Activated T-helper 2 cell treated with anti-CD3 and anti-CD28 coated beads, Interferon-gamma antibody, Interleukin-2, Interleukin-4, amounts not matched to agents 10 μg/mL and 5 μg/mL and 100 μg/mL, durations not matched to agents 14 hours and 24 hours and 36 hours (primary cell): Measurements from ENCODE around the gene PKD1. TPM values are rescaled to one million over a fixed set of nuclear protein-coding genes. Genes with fewer than 3 reads are reported as not detected.
A peak's percentile ranks its signal among the peaks of the same experiment; 100 is the strongest.

Experiments used
- DNase-seq: peaks from one replicate; pipeline ENCODE4 v3.0.0; 2021; ENCODE audit warnings: low spot score
- H3K27ac Mint-ChIP-seq: one replicate; pipeline ENCODE4 v1.8.0; 2021; ENCODE audit warnings: mixed read lengths
- H3K27me3 Mint-ChIP-seq: one replicate; pipeline ENCODE4 v1.8.0; 2021; ENCODE audit warnings: low read depth, mixed read lengths
- H3K36me3 Mint-ChIP-seq: one replicate; pipeline ENCODE4 v1.8.0; 2021; ENCODE audit warnings: low read depth, mixed read lengths
- H3K4me1 Mint-ChIP-seq: one replicate; pipeline ENCODE4 v1.8.0; 2021; ENCODE audit warnings: low read depth, mixed read lengths
- H3K4me3 Mint-ChIP-seq: one replicate; pipeline ENCODE4 v1.8.0; 2021; ENCODE audit warnings: low read depth, mild to moderate bottlenecking, moderate library complexity, mixed read lengths
- H3K9me3 Mint-ChIP-seq: one replicate; pipeline ENCODE4 v1.8.0; 2021; ENCODE audit warnings: mixed read lengths
- intact Hi-C: fragments of 100-400 bp; cut with micrococcal nuclease; formaldehyde crosslinking; loops from one replicate; pipeline ENCODE4 v1.15.1; 2023
- total RNA-seq: library from RNA; stranded (reverse); gene quantifications from 2 replicates; pipeline ENCODE4 v1.2.3, GENCODE V29; 2022

Gene PKD1
- total RNA-seq, 1 donor from 2014 or later = 94.4 TPM

- Mint-ChIP-seq H3K9me3 (no peaks in the 10 kb centered on the region), H3K36me3 (peaks cover 53% of the 10 kb centered on the region), H3K4me3 (peak overlapping the region; percentile 87), H3K27ac (peak overlapping the region; percentile 82), H3K4me1 (peaks cover 23% of the 10 kb centered on the region), H3K27me3 (no peaks in the 10 kb centered on the region)
- intact Hi-C loops = loop anchor here (10.0 kb wide), 1 partner anchor 362 kb away; the partner anchor contains the start of gene ATP6V0C
- DNase-seq = no peak
Observed at GRCh38 chr16:2152695-2153506, 17.2 kb upstream of the PKD1 start.

- intact Hi-C loops = loop anchor here (10.0 kb wide), 1 partner anchor 363 kb away; the partner anchor contains the start of gene ATP6V0C
- Mint-ChIP-seq H3K9me3 (no peaks in the 10 kb centered on the region), H3K36me3 (peaks cover 53% of the 10 kb centered on the region), H3K27ac (peak overlapping the region; percentile 35), H3K27me3 (peaks cover 2% of the 10 kb centered on the region), H3K4me3 (peak overlapping the region; percentile 64), H3K4me1 (peaks cover 14% of the 10 kb centered on the region)
- DNase-seq = no peak
Observed at GRCh38 chr16:2151188-2152091, 15.7 kb upstream of the PKD1 start.

GRCh38 chr16:2150418-2151187 is 14.9 kb upstream of the PKD1 start:
- intact Hi-C loops = loop anchor here (10.0 kb wide), 1 partner anchor 364 kb away; the partner anchor contains the start of gene ATP6V0C
- Mint-ChIP-seq H3K4me3 (peak overlapping the region; percentile 64), H3K27me3 (peaks cover 2% of the 10 kb centered on the region), H3K9me3 (no peaks in the 10 kb centered on the region), H3K27ac (no peak overlapping the region), H3K4me1 (peaks cover 10% of the 10 kb centered on the region), H3K36me3 (peaks cover 53% of the 10 kb centered on the region)
- DNase-seq = no peak

- Mint-ChIP-seq H3K27ac (no peak overlapping the region), H3K4me3 (peak overlapping the region; percentile 67), H3K4me1 (peaks cover 10% of the 10 kb centered on the region), H3K36me3 (peaks cover 46% of the 10 kb centered on the region), H3K27me3 (peaks cover 2% of the 10 kb centered on the region), H3K9me3 (no peaks in the 10 kb centered on the region)
- intact Hi-C loops = loop anchor here (10.0 kb wide), 1 partner anchor 365 kb away; the partner anchor contains the start of gene ATP6V0C
- DNase-seq = no peak
Observed at GRCh38 chr16:2149630-2150417, 14.1 kb upstream of the PKD1 start.

GRCh38 chr16:2148714-2149629 is 13.3 kb upstream of the PKD1 start:
- Mint-ChIP-seq H3K27ac (no peak overlapping the region), H3K4me1 (peaks cover 10% of the 10 kb centered on the region), H3K9me3 (no peaks in the 10 kb centered on the region), H3K4me3 (peak overlapping the region; percentile 67), H3K36me3 (peaks cover 37% of the 10 kb centered on the region), H3K27me3 (peaks cover 2% of the 10 kb centered on the region)
- no peak for DNase-seq
- intact Hi-C loops = no loop called here

GRCh38 chr16:2147981-2148671 is 12.4 kb upstream of the PKD1 start, which contains the start of gene RAB26:
Gene RAB26, plus strand, starts transcription at chr16:2148625. Its CDS starts 159 bp downstream, at chr16:2148784.
- Mint-ChIP-seq H3K9me3 (no peaks in the 10 kb centered on the region), H3K4me1 (peaks cover 10% of the 10 kb centered on the region), H3K36me3 (peaks cover 29% of the 10 kb centered on the region), H3K4me3 (peak within 1 kb of the TSS; percentile 67), H3K27ac (no peak within 1 kb of the TSS), H3K27me3 (peaks cover 2% of the 10 kb centered on the region)
- peak; percentile 48 for DNase-seq
- intact Hi-C loops = no loop called here

- no peak for DNase-seq
- peaks cover 21% of the 10 kb centered on the region for H3K36me3 Mint-ChIP-seq
- no peak overlapping the region for H3K4me3 Mint-ChIP-seq
- peaks cover 10% of the 10 kb centered on the region for H3K4me1 Mint-ChIP-seq
- peaks cover 2% of the 10 kb centered on the region for H3K27me3 Mint-ChIP-seq
- intact Hi-C loops = no loop called here
- H3K27ac Mint-ChIP-seq = no peak overlapping the region
- no peaks in the 10 kb centered on the region for H3K9me3 Mint-ChIP-seq
Observed at GRCh38 chr16:2147378-2147777, 11.7 kb upstream of the PKD1 start.

- no peak for DNase-seq
- Mint-ChIP-seq H3K4me3 (no peak overlapping the region), H3K27me3 (peaks cover 2% of the 10 kb centered on the region), H3K4me1 (peaks cover 5% of the 10 kb centered on the region), H3K36me3 (peaks cover 6% of the 10 kb centered on the region), H3K27ac (no peak overlapping the region), H3K9me3 (no peaks in the 10 kb centered on the region)
- intact Hi-C loops = no loop called here
Observed at GRCh38 chr16:2145843-2146242, 10.1 kb upstream of the PKD1 start.

GRCh38 chr16:2143878-2144485 is 8.3 kb upstream of the PKD1 start:
- Mint-ChIP-seq H3K27me3 (peaks cover 3% of the 10 kb centered on the region), H3K27ac (no peak overlapping the region), H3K9me3 (no peaks in the 10 kb centered on the region), H3K4me3 (no peak overlapping the region), H3K36me3 (no peaks in the 10 kb centered on the region), H3K4me1 (peaks cover 4% of the 10 kb centered on the region)
- intact Hi-C loops = loop anchor here (5.0 kb wide), 2 partner anchors 202 to 282 kb away; partner anchors contain the start of gene MSRB1
- DNase-seq = no peak
